Liver (tissue), 9 donors: ENCODE measurements around the gene ZNF423. TPM values are rescaled to one million over a fixed set of nuclear protein-coding genes. Genes with fewer than 3 reads are reported as not detected.

Experiments used
- DNase-seq: peaks from one replicate; pipeline ENCODE4 v3.0.0-alpha.2; 2017; ENCODE audit warnings: low spot score
- H3K27ac ChIP-seq, 2 donors: one replicate each; pipeline ENCODE4 v1.7.0; 2013; ENCODE audit warnings: inconsistent platforms in 2 of 2, low read length in 2 of 2, control low read depth in 1 of 2, low read depth in 1 of 2, mild to moderate bottlenecking in 1 of 2
- H3K27me3 ChIP-seq, 4 donors: one replicate each; pipeline versions ENCODE4 v1.6.1 to v1.7.0; 2013; ENCODE audit warnings: low read length in 3 of 4, inconsistent platforms in 1 of 4, mild to moderate bottlenecking in 1 of 4, moderate library complexity in 1 of 4; ENCODE audit not compliant: control insufficient read depth in 4 of 4, insufficient read depth in 4 of 4
- H3K36me3 ChIP-seq, 4 donors: one replicate each; pipeline versions ENCODE4 v1.6.1 to v1.7.0; 2013; ENCODE audit warnings: low read length in 3 of 4, mild to moderate bottlenecking in 3 of 4, low read depth in 1 of 4, moderate library complexity in 1 of 4; ENCODE audit not compliant: control insufficient read depth in 4 of 4, insufficient read depth in 3 of 4
- H3K4me1 ChIP-seq, 4 donors: one replicate each; pipeline versions ENCODE4 v1.6.1 to v1.7.0; 2013; ENCODE audit warnings: low read length in 3 of 4, mild to moderate bottlenecking in 3 of 4, moderate library complexity in 1 of 4; ENCODE audit not compliant: control insufficient read depth in 4 of 4, insufficient read depth in 4 of 4
- H3K4me3 ChIP-seq, 3 donors: one replicate each; pipeline versions ENCODE4 v1.6.1 to v1.7.0; 2013; ENCODE audit warnings: low read length in 3 of 3, control low read depth in 1 of 3, low read depth in 1 of 3, mild to moderate bottlenecking in 1 of 3
- H3K9ac ChIP-seq, 2 donors: one replicate each; pipeline ENCODE4 v1.7.0; 2013; ENCODE audit warnings: low read length in 2 of 2, mild to moderate bottlenecking in 2 of 2, moderate library complexity in 2 of 2, control low read depth in 1 of 2, low read depth in 1 of 2
- H3K9me3 ChIP-seq, 4 donors: one replicate each; pipeline versions ENCODE4 v1.6.1 to v1.7.0; 2013; ENCODE audit warnings: low read length in 3 of 4; ENCODE audit not compliant: control insufficient read depth in 4 of 4
- EGR1 ChIP-seq, 2 donors: IDR thresholded peaks; 2 replicates each; pipeline ENCODE4 v1.6.1; 2016 to 2018; ENCODE audit warnings: antibody characterized with exemption in 2 of 2, low read depth in 2 of 2
- FOXA1 ChIP-seq: IDR thresholded peaks from 2 replicates; pipeline ENCODE4 v1.6.1; 2016; ENCODE audit warnings: antibody characterized with exemption
- FOXA2 ChIP-seq: IDR thresholded peaks from 2 replicates; pipeline ENCODE4 v1.6.1; 2016; ENCODE audit warnings: antibody characterized with exemption
- GABPA ChIP-seq, 2 donors: IDR thresholded peaks in 1 of 2; conservative IDR thresholded peaks in 1 of 2; 2 replicates each; pipeline ENCODE4 v1.6.1; 2016; ENCODE audit warnings: antibody characterized with exemption in 2 of 2, mild to moderate bottlenecking in 1 of 2, moderate library complexity in 1 of 2
- HNF4A ChIP-seq, 2 donors: conservative IDR thresholded peaks; 2 replicates each; pipeline ENCODE4 v1.6.1; 2016; ENCODE audit warnings: antibody characterized with exemption in 2 of 2, mild to moderate bottlenecking in 2 of 2
- HNF4G ChIP-seq: IDR thresholded peaks from 2 replicates; pipeline ENCODE4 v1.6.1; 2016; ENCODE audit warnings: antibody characterized with exemption
- NR2F2 ChIP-seq: IDR thresholded peaks from 2 replicates; pipeline ENCODE4 v1.6.1; 2016; ENCODE audit warnings: antibody characterized with exemption
- RAD21 ChIP-seq, 2 donors: IDR thresholded peaks; 2 replicates each; pipeline ENCODE4 v1.6.1; 2016; ENCODE audit warnings: antibody characterized with exemption in 2 of 2, mild to moderate bottlenecking in 2 of 2
- RXRA ChIP-seq, 2 donors: IDR thresholded peaks; 2 replicates each; pipeline ENCODE4 v1.6.1; 2017 to 2018; ENCODE audit warnings: antibody characterized with exemption in 2 of 2, mild to moderate bottlenecking in 1 of 2
- SP1 ChIP-seq: IDR thresholded peaks from 2 replicates; pipeline ENCODE4 v1.6.1; 2018; ENCODE audit warnings: antibody characterized with exemption, mild to moderate bottlenecking
- TAF1 ChIP-seq: conservative IDR thresholded peaks from 2 replicates; pipeline ENCODE4 v1.6.1; 2016; ENCODE audit warnings: antibody characterized with exemption, mild to moderate bottlenecking
- YY1 ChIP-seq: IDR thresholded peaks from 2 replicates; pipeline ENCODE4 v1.6.1; 2016; ENCODE audit warnings: antibody characterized with exemption, mild to moderate bottlenecking
- WGBS: extraction: QIAGEN DNeasy Blood & Tissue Kit; methylation state at CpG from one replicate; pipeline ENCODE4 v1.1.7; 2013; 5-methylcytosine and 5-hydroxymethylcytosine counted together
- polyA plus RNA-seq, 2 donors: library from polyadenylated mRNA; stranded (reverse) in 1 of 2; unstranded in 1 of 2; fragments of 200-250 nt in 1 of 2; fragments of >200 nt in 1 of 2; fragmentation: Nextera tagmentation in 1 of 2; extraction: Ambion mirVana in 1 of 2; gene quantifications; one replicate each; pipeline versions ENCODE4 v1.2.1 to v1.2.3, GENCODE V29; 2013 to 2015
- total RNA-seq, 2 donors: library from RNA; depleted of rRNA; stranded (reverse); fragments of >200 nt; gene quantifications; one replicate each; pipeline ENCODE4 v1.2.3, GENCODE V29; 2014
- TF ChIP-seq, protein P1 (sequence below): fragments of 150-350 bp; IDR thresholded peaks from 2 replicates; pipeline ENCODE4 v1.5.1; 2017; ENCODE audit warnings: improper control_type of control experiment, low read depth, low read length; ENCODE audit not compliant: missing input control
- TF ChIP-seq, protein P2 (sequence below): IDR thresholded peaks from 2 replicates; pipeline ENCODE4 v1.6.1; 2016; ENCODE audit warnings: antibody characterized with exemption
- TF ChIP-seq, protein P3 (sequence below): IDR thresholded peaks from 2 replicates; pipeline ENCODE4 v1.6.1; 2016; ENCODE audit warnings: antibody characterized with exemption, mild to moderate bottlenecking
- TF ChIP-seq, protein P4 (sequence below): IDR thresholded peaks from 2 replicates; pipeline ENCODE4 v1.6.1; 2016; ENCODE audit warnings: antibody characterized with exemption
- donor health status: healthy.
- donor health status: healthy.
- donor health status: healthy.
- donor health status: healthy.
- donor health status: healthy.

Gene ZNF423
- total and polyA plus RNA-seq, 4 donors: 0.24 to 1.6 (median 0.39) TPM

DNA sequence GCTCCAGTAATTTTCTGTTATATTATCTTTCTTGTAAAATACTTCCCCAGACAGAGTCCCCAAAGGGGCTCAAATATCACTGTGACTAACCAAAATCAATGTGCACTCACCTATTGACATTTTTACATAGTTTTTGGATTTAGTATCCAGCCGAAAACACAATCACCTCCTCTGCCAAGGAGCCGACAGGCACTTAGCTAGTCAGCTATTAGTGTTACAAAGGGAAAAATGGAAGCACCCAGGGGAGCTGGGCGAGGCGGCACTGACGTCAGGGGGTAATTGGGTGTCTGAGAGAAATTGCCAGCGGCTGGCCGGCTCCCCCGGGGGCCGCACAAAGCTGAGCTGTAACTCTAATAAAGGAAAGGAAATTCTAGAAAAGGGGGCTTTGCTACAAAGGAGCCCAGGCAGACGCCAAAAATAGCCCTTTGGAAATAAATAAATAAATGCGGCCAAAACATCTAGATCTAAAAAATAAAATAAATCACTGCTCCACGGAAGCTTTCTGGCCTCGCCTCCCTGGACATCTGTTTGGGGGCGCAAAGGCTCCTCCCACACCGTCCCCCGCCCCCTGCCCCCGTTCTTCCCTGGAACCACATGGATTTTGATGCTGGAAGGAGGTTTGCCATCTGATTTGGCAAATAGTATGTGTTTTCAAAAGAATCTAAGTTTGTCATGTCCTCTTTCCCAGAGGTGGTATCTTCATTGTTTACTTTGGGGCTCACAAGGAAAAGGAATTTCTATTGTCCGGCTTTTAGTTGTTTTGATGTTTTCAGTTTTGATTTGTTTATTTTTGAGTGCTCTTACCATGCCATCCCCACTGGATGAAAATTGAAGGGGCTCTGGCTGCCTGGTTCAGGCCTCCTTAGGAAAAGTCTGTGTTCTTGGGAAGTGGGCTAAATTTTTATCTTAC is 156.7 kb downstream of the ZNF423 start:
- no peaks in the 10 kb centered on the region for H3K4me1 ChIP-seq
- WGBS: 56% methylated on average over 18 of the region's 18 CpGs

DNA sequence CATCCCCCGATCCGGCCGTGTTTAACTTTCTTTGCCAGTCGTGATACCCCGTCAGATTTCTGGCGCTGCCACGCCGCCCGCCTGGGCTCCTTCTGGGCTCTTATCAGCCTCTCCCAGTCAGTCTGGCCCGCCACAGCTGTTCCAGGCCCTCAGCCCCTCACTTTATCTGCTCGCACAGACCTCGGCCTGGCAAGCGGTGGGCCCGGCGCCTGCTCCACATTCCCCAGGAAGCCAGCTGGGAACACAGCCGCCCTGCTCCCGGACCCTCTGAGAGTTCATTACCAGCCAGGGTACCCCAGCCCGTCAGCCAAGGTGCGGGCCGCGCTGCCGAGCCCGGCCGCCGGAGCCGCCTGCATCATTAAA is 157.5 kb downstream of the ZNF423 start:
- no peak overlapping the region for H3K4me3 ChIP-seq
- no peak overlapping the region for H3K9ac ChIP-seq
- no peak overlapping the region for H3K27ac ChIP-seq
- TF ChIP-seq, protein P1, sequence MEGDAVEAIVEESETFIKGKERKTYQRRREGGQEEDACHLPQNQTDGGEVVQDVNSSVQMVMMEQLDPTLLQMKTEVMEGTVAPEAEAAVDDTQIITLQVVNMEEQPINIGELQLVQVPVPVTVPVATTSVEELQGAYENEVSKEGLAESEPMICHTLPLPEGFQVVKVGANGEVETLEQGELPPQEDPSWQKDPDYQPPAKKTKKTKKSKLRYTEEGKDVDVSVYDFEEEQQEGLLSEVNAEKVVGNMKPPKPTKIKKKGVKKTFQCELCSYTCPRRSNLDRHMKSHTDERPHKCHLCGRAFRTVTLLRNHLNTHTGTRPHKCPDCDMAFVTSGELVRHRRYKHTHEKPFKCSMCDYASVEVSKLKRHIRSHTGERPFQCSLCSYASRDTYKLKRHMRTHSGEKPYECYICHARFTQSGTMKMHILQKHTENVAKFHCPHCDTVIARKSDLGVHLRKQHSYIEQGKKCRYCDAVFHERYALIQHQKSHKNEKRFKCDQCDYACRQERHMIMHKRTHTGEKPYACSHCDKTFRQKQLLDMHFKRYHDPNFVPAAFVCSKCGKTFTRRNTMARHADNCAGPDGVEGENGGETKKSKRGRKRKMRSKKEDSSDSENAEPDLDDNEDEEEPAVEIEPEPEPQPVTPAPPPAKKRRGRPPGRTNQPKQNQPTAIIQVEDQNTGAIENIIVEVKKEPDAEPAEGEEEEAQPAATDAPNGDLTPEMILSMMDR: no peak
- TF ChIP-seq, protein P2, sequence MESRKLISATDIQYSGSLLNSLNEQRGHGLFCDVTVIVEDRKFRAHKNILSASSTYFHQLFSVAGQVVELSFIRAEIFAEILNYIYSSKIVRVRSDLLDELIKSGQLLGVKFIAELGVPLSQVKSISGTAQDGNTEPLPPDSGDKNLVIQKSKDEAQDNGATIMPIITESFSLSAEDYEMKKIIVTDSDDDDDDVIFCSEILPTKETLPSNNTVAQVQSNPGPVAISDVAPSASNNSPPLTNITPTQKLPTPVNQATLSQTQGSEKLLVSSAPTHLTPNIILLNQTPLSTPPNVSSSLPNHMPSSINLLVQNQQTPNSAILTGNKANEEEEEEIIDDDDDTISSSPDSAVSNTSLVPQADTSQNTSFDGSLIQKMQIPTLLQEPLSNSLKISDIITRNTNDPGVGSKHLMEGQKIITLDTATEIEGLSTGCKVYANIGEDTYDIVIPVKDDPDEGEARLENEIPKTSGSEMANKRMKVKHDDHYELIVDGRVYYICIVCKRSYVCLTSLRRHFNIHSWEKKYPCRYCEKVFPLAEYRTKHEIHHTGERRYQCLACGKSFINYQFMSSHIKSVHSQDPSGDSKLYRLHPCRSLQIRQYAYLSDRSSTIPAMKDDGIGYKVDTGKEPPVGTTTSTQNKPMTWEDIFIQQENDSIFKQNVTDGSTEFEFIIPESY: no peak
- TF ChIP-seq SP1 (no peak), GABPA (IDR thresholded peaks at IDR 0.05 in 1 of 2, conservative IDR thresholded peaks at IDR 0.05 in 1 of 2) (no peak), HNF4G (no peak), FOXA2 (no peak), NR2F2 (no peak), TAF1 (no peak), HNF4A (conservative IDR thresholded peaks at IDR 0.05) (no peak), RAD21 (IDR thresholded peaks at IDR 0.05) (no peak), RXRA (IDR thresholded peaks at IDR 0.05) (no peak), YY1 (no peak), EGR1 (IDR thresholded peaks at IDR 0.05; ENCODE audit: low read depth in 2 of 2) (no peak)
- TF ChIP-seq, protein P3, sequence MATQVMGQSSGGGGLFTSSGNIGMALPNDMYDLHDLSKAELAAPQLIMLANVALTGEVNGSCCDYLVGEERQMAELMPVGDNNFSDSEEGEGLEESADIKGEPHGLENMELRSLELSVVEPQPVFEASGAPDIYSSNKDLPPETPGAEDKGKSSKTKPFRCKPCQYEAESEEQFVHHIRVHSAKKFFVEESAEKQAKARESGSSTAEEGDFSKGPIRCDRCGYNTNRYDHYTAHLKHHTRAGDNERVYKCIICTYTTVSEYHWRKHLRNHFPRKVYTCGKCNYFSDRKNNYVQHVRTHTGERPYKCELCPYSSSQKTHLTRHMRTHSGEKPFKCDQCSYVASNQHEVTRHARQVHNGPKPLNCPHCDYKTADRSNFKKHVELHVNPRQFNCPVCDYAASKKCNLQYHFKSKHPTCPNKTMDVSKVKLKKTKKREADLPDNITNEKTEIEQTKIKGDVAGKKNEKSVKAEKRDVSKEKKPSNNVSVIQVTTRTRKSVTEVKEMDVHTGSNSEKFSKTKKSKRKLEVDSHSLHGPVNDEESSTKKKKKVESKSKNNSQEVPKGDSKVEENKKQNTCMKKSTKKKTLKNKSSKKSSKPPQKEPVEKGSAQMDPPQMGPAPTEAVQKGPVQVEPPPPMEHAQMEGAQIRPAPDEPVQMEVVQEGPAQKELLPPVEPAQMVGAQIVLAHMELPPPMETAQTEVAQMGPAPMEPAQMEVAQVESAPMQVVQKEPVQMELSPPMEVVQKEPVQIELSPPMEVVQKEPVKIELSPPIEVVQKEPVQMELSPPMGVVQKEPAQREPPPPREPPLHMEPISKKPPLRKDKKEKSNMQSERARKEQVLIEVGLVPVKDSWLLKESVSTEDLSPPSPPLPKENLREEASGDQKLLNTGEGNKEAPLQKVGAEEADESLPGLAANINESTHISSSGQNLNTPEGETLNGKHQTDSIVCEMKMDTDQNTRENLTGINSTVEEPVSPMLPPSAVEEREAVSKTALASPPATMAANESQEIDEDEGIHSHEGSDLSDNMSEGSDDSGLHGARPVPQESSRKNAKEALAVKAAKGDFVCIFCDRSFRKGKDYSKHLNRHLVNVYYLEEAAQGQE: no peak
- TF ChIP-seq, protein P4, sequence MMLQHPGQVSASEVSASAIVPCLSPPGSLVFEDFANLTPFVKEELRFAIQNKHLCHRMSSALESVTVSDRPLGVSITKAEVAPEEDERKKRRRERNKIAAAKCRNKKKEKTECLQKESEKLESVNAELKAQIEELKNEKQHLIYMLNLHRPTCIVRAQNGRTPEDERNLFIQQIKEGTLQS: no peak
- H3K27me3 ChIP-seq: peaks cover 0 to 6% (median 0%) of the 10 kb centered on the region in 4 donors
- WGBS: 45% methylated on average over 26 of the region's 26 CpGs
- peak; percentile 74 for DNase-seq
- no peaks in the 10 kb centered on the region for H3K4me1 ChIP-seq
- no peaks in the 10 kb centered on the region for H3K9me3 ChIP-seq
- H3K36me3 ChIP-seq: no peaks in the 10 kb centered on the region

More for the DNA sequence above, 156.7 kb downstream of the ZNF423 start:
- Histone ChIP-seq H3K4me3 (no peak overlapping the region), H3K36me3 (no peaks in the 10 kb centered on the region), H3K9ac (no peak overlapping the region), H3K27me3 (peaks cover 0 to 6% (median 0%) of the 10 kb centered on the region in 4 donors), H3K9me3 (no peaks in the 10 kb centered on the region), H3K27ac (no peak overlapping the region)
- DNase-seq: no peak
- TF ChIP-seq FOXA1 (no peak), YY1 (no peak), EGR1 (IDR thresholded peaks at IDR 0.05; ENCODE audit: low read depth in 2 of 2) (no peak), FOXA2 (no peak), TAF1 (no peak), SP1 (no peak)
- TF ChIP-seq, protein P2: no peak
- TF ChIP-seq, protein P4: no peak
